ENCODE data around the gene ARPC3. TPM values are rescaled to one million over a fixed set of nuclear protein-coding genes. Genes with fewer than 3 reads are reported as not detected.

Gene ARPC3
- total RNA-seq, 2 donors from 2014 or later, result 218 to 227 TPM

GRCh38 chr12:110458756-110459155 is 8.6 kb upstream of the ARPC3 start:
- peaks cover 48% of the 10 kb centered on the region for H3K36me3 Mint-ChIP-seq (ENCODE audit: low read depth)
- no peaks in the 10 kb centered on the region for H3K27me3 Mint-ChIP-seq (ENCODE audit: insufficient read depth)
- no peaks in the 10 kb centered on the region for H3K9me3 Mint-ChIP-seq
- Histone ChIP-seq H3K9me3 (ENCODE audit: control insufficient read depth, low read length) (no peaks in the 10 kb centered on the region), H3K9ac (ENCODE audit: extremely low read depth, low read length, poor library complexity, severe bottlenecking) (no peak overlapping the region), H3K27ac (ENCODE audit: low read depth, low read length) (no peak overlapping the region), H3K4me3 (ENCODE audit: low read length) (no peak overlapping the region), H3K36me3 (ENCODE audit: control insufficient read depth, insufficient read depth, low read length) (peaks cover 51% of the 10 kb centered on the region), H3K27me3 (ENCODE audit: control insufficient read depth, insufficient read depth, low read length, poor library complexity, severe bottlenecking) (no peaks in the 10 kb centered on the region), H3K4me1 (ENCODE audit: control insufficient read depth, insufficient read depth, low read length) (no peaks in the 10 kb centered on the region)
- TF ChIP-seq, protein P1, sequence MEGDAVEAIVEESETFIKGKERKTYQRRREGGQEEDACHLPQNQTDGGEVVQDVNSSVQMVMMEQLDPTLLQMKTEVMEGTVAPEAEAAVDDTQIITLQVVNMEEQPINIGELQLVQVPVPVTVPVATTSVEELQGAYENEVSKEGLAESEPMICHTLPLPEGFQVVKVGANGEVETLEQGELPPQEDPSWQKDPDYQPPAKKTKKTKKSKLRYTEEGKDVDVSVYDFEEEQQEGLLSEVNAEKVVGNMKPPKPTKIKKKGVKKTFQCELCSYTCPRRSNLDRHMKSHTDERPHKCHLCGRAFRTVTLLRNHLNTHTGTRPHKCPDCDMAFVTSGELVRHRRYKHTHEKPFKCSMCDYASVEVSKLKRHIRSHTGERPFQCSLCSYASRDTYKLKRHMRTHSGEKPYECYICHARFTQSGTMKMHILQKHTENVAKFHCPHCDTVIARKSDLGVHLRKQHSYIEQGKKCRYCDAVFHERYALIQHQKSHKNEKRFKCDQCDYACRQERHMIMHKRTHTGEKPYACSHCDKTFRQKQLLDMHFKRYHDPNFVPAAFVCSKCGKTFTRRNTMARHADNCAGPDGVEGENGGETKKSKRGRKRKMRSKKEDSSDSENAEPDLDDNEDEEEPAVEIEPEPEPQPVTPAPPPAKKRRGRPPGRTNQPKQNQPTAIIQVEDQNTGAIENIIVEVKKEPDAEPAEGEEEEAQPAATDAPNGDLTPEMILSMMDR (conservative IDR thresholded peaks at IDR 0.05), result no peak
- 91 to 93% methylated on average over 2 to 3 of the region's 4 CpGs for WGBS, 2 experiments (ENCODE audit: insufficient coverage in 1 of 2, insufficient read length in 1 of 2)
- H3K4me3 Mint-ChIP-seq, result no peak overlapping the region
- H3K27ac Mint-ChIP-seq, result no peak overlapping the region
- no peak for DNase-seq
- no peaks in the 10 kb centered on the region for H3K4me1 Mint-ChIP-seq

GRCh38 chr12:110453569-110454296 is 3.6 kb upstream of the ARPC3 start:
- H3K4me3 ChIP-seq (ENCODE audit: low read length), result no peak overlapping the region
- H3K9me3 Mint-ChIP-seq, result no peaks in the 10 kb centered on the region
- no peaks in the 10 kb centered on the region for H3K4me1 ChIP-seq (ENCODE audit: control insufficient read depth, insufficient read depth, low read length)
- 92 to 94% methylated on average over 2 to 4 of the region's 4 CpGs for WGBS, 2 experiments (ENCODE audit: insufficient coverage in 1 of 2, insufficient read length in 1 of 2)
- no peaks in the 10 kb centered on the region for H3K27me3 Mint-ChIP-seq (ENCODE audit: insufficient read depth)
- H3K9ac ChIP-seq (ENCODE audit: extremely low read depth, low read length, poor library complexity, severe bottlenecking), result no peak overlapping the region
- TF ChIP-seq, protein P1 (conservative IDR thresholded peaks at IDR 0.05), result no peak
- H3K36me3 Mint-ChIP-seq (ENCODE audit: low read depth), result peaks cover 38% of the 10 kb centered on the region
- peaks cover 8% of the 10 kb centered on the region for H3K4me1 Mint-ChIP-seq
- no peaks in the 10 kb centered on the region for H3K9me3 ChIP-seq (ENCODE audit: control insufficient read depth, low read length)
- H3K27me3 ChIP-seq (ENCODE audit: control insufficient read depth, insufficient read depth, low read length, poor library complexity, severe bottlenecking), result no peaks in the 10 kb centered on the region
- no peak overlapping the region for H3K4me3 Mint-ChIP-seq
- no peak overlapping the region for H3K27ac Mint-ChIP-seq
- no peak overlapping the region for H3K27ac ChIP-seq (ENCODE audit: low read depth, low read length)
- DNase-seq, result no peak
- peaks cover 46% of the 10 kb centered on the region for H3K36me3 ChIP-seq (ENCODE audit: control insufficient read depth, insufficient read depth, low read length)

- Histone ChIP-seq H3K36me3 (ENCODE audit: control insufficient read depth, insufficient read depth, low read length) (peaks cover 61% of the 10 kb centered on the region), H3K27me3 (ENCODE audit: control insufficient read depth, insufficient read depth, low read length, poor library complexity, severe bottlenecking) (no peaks in the 10 kb centered on the region), H3K4me1 (ENCODE audit: control insufficient read depth, insufficient read depth, low read length) (no peaks in the 10 kb centered on the region), H3K27ac (ENCODE audit: low read depth, low read length) (no peak overlapping the region), H3K9me3 (ENCODE audit: control insufficient read depth, low read length) (no peaks in the 10 kb centered on the region), H3K4me3 (ENCODE audit: low read length) (no peak overlapping the region), H3K9ac (ENCODE audit: extremely low read depth, low read length, poor library complexity, severe bottlenecking) (no peak overlapping the region)
- no peak for DNase-seq
- Mint-ChIP-seq H3K4me1 (peaks cover 8% of the 10 kb centered on the region), H3K36me3 (ENCODE audit: low read depth) (peaks cover 45% of the 10 kb centered on the region), H3K27ac (no peak overlapping the region), H3K9me3 (no peaks in the 10 kb centered on the region), H3K4me3 (no peak overlapping the region), H3K27me3 (ENCODE audit: insufficient read depth) (no peaks in the 10 kb centered on the region)
- TF ChIP-seq, protein P1 (conservative IDR thresholded peaks at IDR 0.05), result no peak
- 97 to 100% methylated on average over 1 of the region's 1 CpG for WGBS, 2 experiments (ENCODE audit: insufficient coverage in 1 of 2, insufficient read length in 1 of 2)
Measured at GRCh38 chr12:110451263-110451662, 1.1 kb upstream of the ARPC3 start.
